Activated naive CD4-positive, alpha-beta T cell treated with anti-CD3 and anti-CD28 coated beads for 36 hours (primary cell): Measurements from ENCODE around the gene ZNF519. TPM values are rescaled to one million over a fixed set of nuclear protein-coding genes. Genes with fewer than 3 reads are reported as not detected.

Source experiments
- CTCF ChIA-PET: fragments of 350-600 bp; sonication (Branson Sonifier 250); formaldehyde crosslinking; loops from one replicate; lab custom pipeline; 2021; ENCODE audit warnings: antibody characterized with exemption; lab: Charles Lee
- DNase-seq: peaks from one replicate; pipeline ENCODE4 v3.0.0-alpha.2; 2020
- H3K27ac Mint-ChIP-seq: one replicate; pipeline ENCODE4 v1.8.0; 2021; ENCODE audit warnings: mild to moderate bottlenecking, mixed read lengths
- H3K27me3 Mint-ChIP-seq: one replicate; pipeline ENCODE4 v1.8.0; 2021; ENCODE audit warnings: low read depth, mixed read lengths
- H3K36me3 Mint-ChIP-seq: one replicate; pipeline ENCODE4 v1.8.0; 2021; ENCODE audit warnings: low read depth, mixed read lengths
- H3K4me1 Mint-ChIP-seq: one replicate; pipeline ENCODE4 v1.8.0; 2021; ENCODE audit warnings: low read depth, mixed read lengths
- H3K4me3 Mint-ChIP-seq: one replicate; pipeline ENCODE4 v1.8.0; 2021; ENCODE audit warnings: mild to moderate bottlenecking, moderate library complexity, mixed read lengths
- H3K9me3 Mint-ChIP-seq: one replicate; pipeline ENCODE4 v1.8.0; 2021; ENCODE audit warnings: mixed read lengths
- intact Hi-C: fragments of 100-400 bp; cut with micrococcal nuclease; formaldehyde crosslinking; loops from one replicate; pipeline ENCODE4 v1.15.1; 2023
- total RNA-seq, 2 experiments: library from RNA; stranded (reverse); gene quantifications; one replicate each; pipeline ENCODE4 v1.2.3, GENCODE V29; 2021

Gene ZNF519
- total RNA-seq, 2 experiments from 2014 or later: 13.3 to 13.9 TPM

GRCh38 chr18:14104906-14105748 is 27.1 kb downstream of the ZNF519 start:
- Mint-ChIP-seq H3K27ac (no peak overlapping the region), H3K4me3 (no peak overlapping the region), H3K36me3 (peaks cover 61% of the 10 kb centered on the region), H3K9me3 (peaks cover 39% of the 10 kb centered on the region), H3K4me1 (peaks cover 6% of the 10 kb centered on the region), H3K27me3 (no peaks in the 10 kb centered on the region)
- CTCF ChIA-PET: interaction anchor here (1.7 kb wide), 1 partner anchor 18 kb away, joined by 6 read pairs; no protein-coding TSS in a partner anchor
- no peak for DNase-seq
- intact Hi-C loops: no loop called here

DNA sequence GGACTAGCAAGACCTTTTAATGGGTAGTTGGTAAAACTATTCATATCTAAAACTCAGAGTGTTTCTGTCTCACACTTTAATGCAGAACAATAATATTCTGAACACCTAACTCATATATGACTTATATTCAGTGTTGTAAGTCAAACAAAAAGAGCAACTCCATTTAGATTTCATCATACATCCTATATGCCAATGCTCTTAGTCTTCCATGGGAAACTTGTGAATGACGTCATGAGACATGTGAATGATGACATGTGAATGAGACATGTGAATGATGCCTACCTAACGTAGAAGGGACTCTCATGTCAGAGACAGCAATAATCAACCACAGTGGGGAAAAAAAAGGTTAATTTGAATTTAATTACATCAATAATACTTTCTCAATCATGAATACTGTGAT is 28.0 kb downstream of the ZNF519 start:
- Mint-ChIP-seq H3K9me3 (peaks cover 37% of the 10 kb centered on the region), H3K27ac (no peak overlapping the region), H3K27me3 (no peaks in the 10 kb centered on the region), H3K4me3 (no peak overlapping the region), H3K4me1 (peaks cover 6% of the 10 kb centered on the region), H3K36me3 (peaks cover 59% of the 10 kb centered on the region)
- no peak for DNase-seq
- intact Hi-C loops: no loop called here
- CTCF ChIA-PET: no interaction called here

- no peak overlapping the region for H3K27ac Mint-ChIP-seq
- no peak overlapping the region for H3K4me3 Mint-ChIP-seq
- CTCF ChIA-PET: no interaction called here
- H3K36me3 Mint-ChIP-seq: peaks cover 43% of the 10 kb centered on the region
- H3K4me1 Mint-ChIP-seq: peaks cover 6% of the 10 kb centered on the region
- H3K9me3 Mint-ChIP-seq: peaks cover 17% of the 10 kb centered on the region
- intact Hi-C loops: no loop called here
- H3K27me3 Mint-ChIP-seq: no peaks in the 10 kb centered on the region
- DNase-seq: no peak
Observed at GRCh38 chr18:14100503-14101286, 31.5 kb downstream of the ZNF519 start.

DNA sequence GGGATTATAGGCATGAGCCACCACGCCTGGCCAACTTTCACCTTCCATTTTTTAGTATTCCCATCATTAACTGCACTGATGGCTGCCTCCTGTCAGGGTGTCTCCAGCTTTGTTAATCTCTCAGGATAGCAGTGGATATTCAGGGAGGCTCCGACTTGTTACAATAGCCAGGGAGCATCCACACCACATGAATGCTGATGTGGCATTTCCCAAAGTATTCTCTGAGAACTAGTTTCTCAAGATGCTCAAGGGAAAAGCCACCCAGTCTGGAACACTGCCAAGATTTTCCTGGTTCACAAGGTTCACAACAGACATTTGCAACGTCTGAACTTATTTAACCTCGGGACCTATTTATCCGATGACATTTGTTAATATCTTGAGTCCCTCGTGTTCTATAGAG is 33.8 kb downstream of the ZNF519 start:
- Mint-ChIP-seq H3K27me3 (no peaks in the 10 kb centered on the region), H3K9me3 (peaks cover 2% of the 10 kb centered on the region), H3K4me3 (no peak overlapping the region), H3K27ac (no peak overlapping the region), H3K4me1 (peaks cover 6% of the 10 kb centered on the region), H3K36me3 (peaks cover 27% of the 10 kb centered on the region)
- no peak for DNase-seq
- CTCF ChIA-PET: no interaction called here
- intact Hi-C loops: no loop called here

DNA sequence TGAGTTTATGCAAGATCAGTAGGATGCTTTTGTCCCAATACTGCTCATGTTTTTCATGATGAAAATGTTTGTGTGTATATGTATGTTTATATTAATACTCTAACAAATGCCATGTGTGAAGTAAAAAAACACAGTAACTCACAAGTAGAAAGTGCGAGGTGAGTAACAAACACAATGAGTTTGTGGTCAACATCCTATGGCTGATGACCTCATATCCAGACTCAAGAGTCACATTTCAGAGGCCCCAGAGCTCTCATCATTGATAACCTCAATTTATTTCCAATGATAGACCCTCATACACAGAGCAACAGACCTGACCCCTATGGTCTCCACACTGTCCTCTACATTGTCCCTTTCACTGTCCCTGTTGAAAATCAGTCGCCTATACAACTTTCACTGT is 34.5 kb downstream of the ZNF519 start:
- Mint-ChIP-seq H3K36me3 (peaks cover 25% of the 10 kb centered on the region), H3K4me3 (no peak overlapping the region), H3K27me3 (no peaks in the 10 kb centered on the region), H3K27ac (no peak overlapping the region), H3K9me3 (no peaks in the 10 kb centered on the region), H3K4me1 (peaks cover 6% of the 10 kb centered on the region)
- intact Hi-C loops: no loop called here
- DNase-seq: no peak
- CTCF ChIA-PET: no interaction called here

DNA sequence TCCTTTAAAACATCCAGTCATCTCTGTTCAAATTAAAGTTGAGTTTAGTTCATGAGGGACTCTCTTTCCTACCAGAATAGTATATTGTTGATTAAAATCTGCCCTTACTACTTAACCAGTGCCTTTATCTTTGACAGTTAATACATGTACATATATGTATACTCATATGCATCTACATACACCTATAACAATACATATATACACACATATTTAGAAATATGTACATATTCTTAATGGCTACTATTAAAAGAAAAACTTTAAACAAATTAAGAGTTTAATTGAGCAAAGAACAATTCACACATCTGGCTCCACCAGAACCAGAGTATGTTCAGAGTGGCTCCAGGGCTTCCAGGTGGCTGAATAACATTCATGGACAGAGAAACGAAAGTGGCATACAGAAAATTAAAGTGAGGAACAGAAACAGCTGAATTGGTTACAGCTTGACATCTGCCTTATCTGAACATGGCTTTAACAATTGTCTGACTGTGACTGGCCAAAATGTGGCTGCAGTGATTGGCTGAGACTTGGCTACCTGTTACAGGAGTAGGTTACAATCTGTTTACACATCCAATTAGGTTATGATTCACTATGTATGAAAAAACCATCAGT is 38.8 kb downstream of the ZNF519 start:
- H3K9me3 Mint-ChIP-seq: no peaks in the 10 kb centered on the region
- no peaks in the 10 kb centered on the region for H3K27me3 Mint-ChIP-seq
- CTCF ChIA-PET: interaction anchor here (1.5 kb wide), 1 partner anchor 280 kb away, joined by 4 read pairs; no protein-coding TSS in a partner anchor
- peaks cover 9% of the 10 kb centered on the region for H3K36me3 Mint-ChIP-seq
- no peak overlapping the region for H3K27ac Mint-ChIP-seq
- H3K4me1 Mint-ChIP-seq: no peaks in the 10 kb centered on the region
- DNase-seq: no peak
- intact Hi-C loops: no loop called here
- no peak overlapping the region for H3K4me3 Mint-ChIP-seq

DNA sequence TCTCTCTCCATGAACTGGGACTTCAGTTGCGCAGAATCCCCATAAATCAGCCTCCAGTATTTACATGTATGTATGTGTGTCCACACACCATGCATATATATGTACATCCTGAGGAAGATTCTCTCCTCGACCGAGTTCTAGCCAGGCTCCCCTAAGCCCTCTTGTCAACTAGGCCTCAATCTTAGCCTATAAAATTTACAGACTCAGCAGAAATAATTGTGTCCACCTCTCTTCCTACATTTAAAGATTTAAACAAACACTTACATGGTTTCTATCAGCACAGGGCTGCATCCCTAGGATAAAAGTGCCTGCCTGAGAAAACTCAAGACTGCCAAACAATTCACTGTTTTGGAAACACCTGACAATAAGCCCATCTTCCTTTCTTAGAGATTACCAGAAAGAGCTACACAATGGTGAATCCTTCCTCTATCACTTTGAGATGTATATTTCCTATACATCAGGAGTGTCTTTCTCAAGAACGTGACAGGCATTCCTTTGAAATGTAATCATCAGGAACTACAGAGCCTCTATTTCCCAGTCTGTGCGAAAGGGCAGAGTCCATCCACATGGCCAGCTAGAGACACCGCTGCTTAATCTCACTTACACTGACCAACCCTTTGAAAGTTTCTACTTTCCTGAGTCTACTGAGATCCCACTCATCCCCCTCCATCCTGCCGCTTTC is 39.5 kb downstream of the ZNF519 start:
- CTCF ChIA-PET: no interaction called here
- no peak overlapping the region for H3K27ac Mint-ChIP-seq
- DNase-seq: no peak
- H3K9me3 Mint-ChIP-seq: no peaks in the 10 kb centered on the region
- H3K27me3 Mint-ChIP-seq: no peaks in the 10 kb centered on the region
- intact Hi-C loops: no loop called here
- no peak overlapping the region for H3K4me3 Mint-ChIP-seq
- H3K4me1 Mint-ChIP-seq: no peaks in the 10 kb centered on the region
- H3K36me3 Mint-ChIP-seq: peaks cover 6% of the 10 kb centered on the region

GRCh38 chr18:14089781-14090180 is 42.5 kb downstream of the ZNF519 start:
- intact Hi-C loops: no loop called here
- no peaks in the 10 kb centered on the region for H3K9me3 Mint-ChIP-seq
- H3K36me3 Mint-ChIP-seq: no peaks in the 10 kb centered on the region
- no peak overlapping the region for H3K4me3 Mint-ChIP-seq
- no peak for DNase-seq
- CTCF ChIA-PET: no interaction called here
- H3K4me1 Mint-ChIP-seq: no peaks in the 10 kb centered on the region
- H3K27ac Mint-ChIP-seq: no peak overlapping the region
- H3K27me3 Mint-ChIP-seq: peaks cover 3% of the 10 kb centered on the region

DNA sequence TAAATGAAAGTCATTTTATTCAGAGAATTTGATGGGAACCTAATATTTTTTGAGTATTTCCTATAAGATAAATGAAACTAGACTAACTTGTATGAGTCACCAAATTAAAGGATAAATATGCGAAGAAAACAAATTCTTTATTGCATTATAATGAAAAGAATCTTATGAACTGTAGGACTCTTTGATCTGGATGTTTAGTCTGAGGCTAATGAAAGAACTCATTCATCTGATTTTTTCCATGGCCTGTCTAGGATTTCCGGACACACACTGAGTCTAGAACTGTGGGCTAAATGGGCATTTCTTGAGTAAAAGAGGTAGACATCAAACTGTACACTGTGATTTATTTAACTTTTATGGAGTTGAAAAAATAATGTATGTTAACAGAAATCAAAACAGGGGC is 43.0 kb downstream of the ZNF519 start:
- no peak for DNase-seq
- intact Hi-C loops: no loop called here
- Mint-ChIP-seq H3K27me3 (peaks cover 3% of the 10 kb centered on the region), H3K36me3 (no peaks in the 10 kb centered on the region), H3K4me1 (no peaks in the 10 kb centered on the region), H3K27ac (no peak overlapping the region), H3K4me3 (no peak overlapping the region), H3K9me3 (no peaks in the 10 kb centered on the region)
- CTCF ChIA-PET: no interaction called here

DNA sequence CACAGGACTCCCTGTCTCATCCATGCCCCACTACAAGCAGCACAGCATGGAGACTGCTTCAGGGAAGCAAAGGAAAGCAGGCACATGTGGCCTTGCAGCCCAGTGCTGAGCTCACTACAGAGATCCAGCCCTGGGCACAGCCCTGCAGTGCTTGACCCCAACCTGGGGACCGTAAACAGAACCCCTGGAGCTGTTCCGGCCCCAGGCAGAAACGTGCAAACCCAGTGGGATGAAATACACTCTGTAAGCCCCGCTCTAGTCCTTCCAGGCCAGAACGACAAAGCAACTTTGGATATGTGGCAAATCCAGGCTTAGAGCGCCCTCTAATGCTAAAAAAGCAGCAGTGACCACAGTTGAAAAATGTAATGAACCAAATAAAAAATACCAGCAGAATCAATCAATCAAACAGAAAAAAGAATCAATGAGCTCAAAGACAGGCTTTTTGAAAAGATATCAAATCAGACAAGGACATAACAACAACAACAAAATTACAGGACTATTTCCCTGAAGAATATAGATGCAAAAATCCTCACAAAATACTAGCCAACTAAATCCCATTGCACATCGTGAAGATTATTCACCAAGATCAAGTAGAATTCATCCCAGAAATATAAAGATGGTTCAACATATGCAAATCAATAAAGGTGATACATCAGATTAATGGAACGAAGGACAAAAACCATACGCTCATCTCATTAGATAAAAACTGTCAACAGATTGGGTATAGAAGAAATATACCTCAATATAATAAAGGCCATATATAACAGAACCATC is 45.6 kb downstream of the ZNF519 start:
- DNase-seq: peak; percentile 22
- Mint-ChIP-seq H3K36me3 (no peaks in the 10 kb centered on the region), H3K4me3 (no peak overlapping the region), H3K27ac (no peak overlapping the region), H3K4me1 (no peaks in the 10 kb centered on the region), H3K9me3 (no peaks in the 10 kb centered on the region), H3K27me3 (peaks cover 3% of the 10 kb centered on the region)
- intact Hi-C loops: loop anchor here (1.0 kb wide), 3 partner anchors 262 to 870 kb away; partner anchors contain the start of gene MC5R
- CTCF ChIA-PET: interaction anchor here (0.5 to 3.4 kb wide), 20 partner anchors 9 to 871 kb away, joined by 3 to 47 read pairs (median 4); partner anchors contain the start of gene MC5R

GRCh38 chr18:14085770-14086457 is 46.3 kb downstream of the ZNF519 start:
- Mint-ChIP-seq H3K4me1 (no peaks in the 10 kb centered on the region), H3K27ac (no peak overlapping the region), H3K4me3 (no peak overlapping the region), H3K9me3 (no peaks in the 10 kb centered on the region), H3K27me3 (peaks cover 3% of the 10 kb centered on the region), H3K36me3 (no peaks in the 10 kb centered on the region)
- CTCF ChIA-PET: interaction anchor here (0.5 to 3.4 kb wide), 8 partner anchors 19 to 870 kb away, joined by 3 to 47 read pairs (median 6); partner anchors contain the start of gene MC5R
- intact Hi-C loops: loop anchor here (1.0 kb wide), 3 partner anchors 262 to 870 kb away; partner anchors contain the start of gene MC5R
- no peak for DNase-seq
